ENCODE data around the gene SARDH. TPM values are rescaled to one million over a fixed set of nuclear protein-coding genes. Genes with fewer than 3 reads are reported as not detected.

Gene SARDH
- total RNA-seq, 4 donors from 2014 or later = 0.26 to 0.57 TPM; not detected in 2

- Histone ChIP-seq H3K9me3 (no peaks in the 10 kb centered on the region), H3K36me3 (no peaks in the 10 kb centered on the region), H3K27me3 (peaks cover 0 to 49% (median 0%) of the 10 kb centered on the region in 4 donors), H3K4me3 (no peak overlapping the region), H3K4me1 (no peaks in the 10 kb centered on the region), H3K27ac (no peak overlapping the region)
- 72 to 93% methylated on average over 2 to 8 of the region's 23 CpGs for WGBS, 2 donors
- no peak for DNase-seq
- intact Hi-C loops (cut with DNase I) = no loop called here
- TF ChIP-seq CTCF (IDR thresholded peaks at IDR 0.05) (no peak), POLR2A (IDR thresholded peaks at IDR 0.05) (no peak)
These were observed 94.0 kb downstream of the SARDH start for GRCh38 chr9:133643978-133644760.

GRCh38 chr9:133643362-133643755 lies 94.8 kb downstream of the SARDH start:
- DNase-seq = no peak
- intact Hi-C loops (cut with DNase I) = no loop called here

GRCh38 chr9:133642708-133643361 lies 95.3 kb downstream of the SARDH start:
- Histone ChIP-seq H3K27ac (no peak overlapping the region), H3K36me3 (no peaks in the 10 kb centered on the region), H3K9me3 (no peaks in the 10 kb centered on the region), H3K4me3 (no peak overlapping the region), H3K4me1 (no peaks in the 10 kb centered on the region), H3K27me3 (peaks cover 0 to 51% (median 0%) of the 10 kb centered on the region in 4 donors)
- intact Hi-C loops (cut with DNase I) = no loop called here
- 55% methylated on average over 2 to 6 of the region's 16 CpGs for WGBS, 2 donors
- TF ChIP-seq CTCF (IDR thresholded peaks at IDR 0.05) (no peak), POLR2A (IDR thresholded peaks at IDR 0.05) (no peak)
- DNase-seq = no peak

More at GRCh38 chr9:133643362-133643755, 94.8 kb downstream of the SARDH start:
- no peaks in the 10 kb centered on the region for H3K4me1 ChIP-seq
- WGBS, 2 donors = 60% methylated on average over 2 of the region's 20 CpGs; no CpG with 5 or more reads in 1 of the 2 donors
- H3K27me3 ChIP-seq = peaks cover 0 to 51% (median 0%) of the 10 kb centered on the region in 4 donors
- no peaks in the 10 kb centered on the region for H3K9me3 ChIP-seq
- H3K36me3 ChIP-seq = no peaks in the 10 kb centered on the region
- H3K4me3 ChIP-seq = no peak overlapping the region
- H3K27ac ChIP-seq = no peak overlapping the region
- TF ChIP-seq POLR2A (IDR thresholded peaks at IDR 0.05) = no peak
- TF ChIP-seq CTCF (IDR thresholded peaks at IDR 0.05) = no peak

- H3K4me1 ChIP-seq = no peaks in the 10 kb centered on the region
- WGBS, 2 donors = 80 to 85% methylated on average over 3 to 12 of the region's 25 CpGs
- no peaks in the 10 kb centered on the region for H3K9me3 ChIP-seq
- no peak for DNase-seq
- peaks cover 0 to 51% (median 0%) of the 10 kb centered on the region in 4 donors for H3K27me3 ChIP-seq
- intact Hi-C loops (cut with DNase I) = no loop called here
- H3K36me3 ChIP-seq = no peaks in the 10 kb centered on the region
- no peak overlapping the region for H3K27ac ChIP-seq
- H3K4me3 ChIP-seq = no peak overlapping the region
- TF ChIP-seq CTCF (IDR thresholded peaks at IDR 0.05) (no peak), POLR2A (IDR thresholded peaks at IDR 0.05) (no peak)
These were observed 96.1 kb downstream of the SARDH start for GRCh38 chr9:133641861-133642595.

GRCh38 chr9:133641396-133641655 lies 96.8 kb downstream of the SARDH start:
- WGBS, 2 donors = 74 to 93% methylated on average over 5 to 6 of the region's 7 CpGs
- DNase-seq = no peak
- intact Hi-C loops (cut with DNase I) = no loop called here
- TF ChIP-seq POLR2A (IDR thresholded peaks at IDR 0.05) = no peak
- TF ChIP-seq CTCF (IDR thresholded peaks at IDR 0.05) = no peak
- Histone ChIP-seq H3K4me3 (no peak overlapping the region), H3K4me1 (no peaks in the 10 kb centered on the region), H3K27me3 (peaks cover 0 to 52% (median 0%) of the 10 kb centered on the region in 4 donors), H3K36me3 (no peaks in the 10 kb centered on the region), H3K27ac (no peak overlapping the region), H3K9me3 (no peaks in the 10 kb centered on the region)

All from esophagus squamous epithelium (tissue), 5 donors.